Astrocyte (in vitro differentiated cells and primary cell): ENCODE results near the gene ARFRP1. TPM values are rescaled to one million over a fixed set of nuclear protein-coding genes. Genes with fewer than 3 reads are reported as not detected.

Experiments
- DNase-seq: peaks from one replicate; pipeline ENCODE4 v3.0.0-alpha.2; 2010; ENCODE audit warnings: low read depth
- FAIRE-seq: peaks from 2 replicates; lab custom pipeline; 2011; peaks lifted over from hg19 to GRCh38; lab: Jason Lieb, UNC
- H2AFZ ChIP-seq: 2 replicates; pipeline ENCODE4 v1.6.0; 2012; ENCODE audit warnings: low read depth, low read length, inconsistent platforms
- H3K27ac ChIP-seq: 2 replicates; pipeline ENCODE4 v1.5.1; 2011; ENCODE audit warnings: low read depth, low read length, inconsistent platforms
- H3K27me3 ChIP-seq: 2 replicates; pipeline ENCODE4 v1.6.0; 2011; ENCODE audit warnings: low read length, inconsistent platforms; ENCODE audit not compliant: insufficient read depth
- H3K36me3 ChIP-seq: 2 replicates; pipeline ENCODE4 v1.5.1; 2011; ENCODE audit warnings: low read length, inconsistent platforms; ENCODE audit not compliant: insufficient read depth
- H3K4me1 ChIP-seq: 2 replicates; pipeline ENCODE4 v1.5.1; 2011; ENCODE audit warnings: low read length, inconsistent platforms; ENCODE audit not compliant: insufficient read depth
- H3K4me2 ChIP-seq: 2 replicates; pipeline ENCODE4 v1.6.0; 2012; ENCODE audit warnings: low read length, inconsistent platforms
- H3K4me3 ChIP-seq: 2 replicates; pipeline ENCODE4 v1.5.1; 2011; ENCODE audit warnings: low read depth, mild to moderate bottlenecking, low read length, inconsistent platforms; ENCODE audit not compliant: insufficient read depth
- H3K79me2 ChIP-seq: 2 replicates; pipeline ENCODE4 v1.6.0; 2012; ENCODE audit warnings: mild to moderate bottlenecking, low read length, inconsistent platforms; ENCODE audit not compliant: insufficient read depth
- H3K9ac ChIP-seq: 2 replicates; pipeline ENCODE4 v1.6.0; 2012; ENCODE audit warnings: mild to moderate bottlenecking, low read length, inconsistent platforms
- H3K9me3 ChIP-seq: 2 replicates; pipeline ENCODE4 v1.5.1; 2012; ENCODE audit warnings: low read depth, mild to moderate bottlenecking, low read length, inconsistent platforms; ENCODE audit not compliant: insufficient read depth
- H4K20me1 ChIP-seq: 2 replicates; pipeline ENCODE4 v1.6.0; 2012; ENCODE audit warnings: low read length, inconsistent platforms; ENCODE audit not compliant: insufficient read depth
- H3K27ac Mint-ChIP-seq: one replicate; pipeline ENCODE4 v1.8.0; 2021; ENCODE audit warnings: mild to moderate bottlenecking, mixed read lengths; ENCODE audit not compliant: unreplicated experiment
- H3K27me3 Mint-ChIP-seq: one replicate; pipeline ENCODE4 v1.8.0; 2021; ENCODE audit warnings: low read depth, mixed read lengths; ENCODE audit not compliant: unreplicated experiment
- H3K36me3 Mint-ChIP-seq: one replicate; pipeline ENCODE4 v1.8.0; 2021; ENCODE audit warnings: low read depth, mixed read lengths; ENCODE audit not compliant: unreplicated experiment
- H3K4me1 Mint-ChIP-seq: one replicate; pipeline ENCODE4 v1.8.0; 2021; ENCODE audit warnings: low read depth, mixed read lengths; ENCODE audit not compliant: unreplicated experiment
- H3K4me3 Mint-ChIP-seq: one replicate; pipeline ENCODE4 v1.8.0; 2021; ENCODE audit warnings: mild to moderate bottlenecking, moderate library complexity, mixed read lengths; ENCODE audit not compliant: unreplicated experiment
- H3K9me3 Mint-ChIP-seq: one replicate; pipeline ENCODE4 v1.8.0; 2021; ENCODE audit warnings: mild to moderate bottlenecking, mixed read lengths; ENCODE audit not compliant: unreplicated experiment
- EZH2 ChIP-seq: IDR thresholded peaks from 2 replicates; pipeline ENCODE4 v1.6.1; 2012; ENCODE audit warnings: mild to moderate bottlenecking, low read length, inconsistent platforms; ENCODE audit not compliant: insufficient read depth
- total RNA-seq: library from RNA; stranded (reverse); gene quantifications from 2 replicates; pipeline ENCODE4 v1.2.1, GENCODE V29; 2021
- TF ChIP-seq, protein P1 (sequence below): IDR thresholded peaks from 2 replicates; pipeline ENCODE4 v1.5.1; 2011; ENCODE audit warnings: low read depth, mild to moderate bottlenecking, inconsistent platforms, low read length, moderate library complexity; ENCODE audit not compliant: insufficient read depth

Gene ARFRP1
- total RNA-seq, 1 donor from 2014 or later = 32.5 TPM

GRCh38 chr20:63755933-63756647, 48.3 kb upstream of the ARFRP1 start:
- no peaks in the 10 kb centered on the region for H3K9me3 ChIP-seq
- H3K4me1 ChIP-seq = no peaks in the 10 kb centered on the region
- H3K9ac ChIP-seq = no peak overlapping the region
- Mint-ChIP-seq H3K4me3 (no peak overlapping the region), H3K4me1 (peaks cover 4% of the 10 kb centered on the region), H3K9me3 (peaks cover 2% of the 10 kb centered on the region), H3K36me3 (peaks cover 7% of the 10 kb centered on the region), H3K27ac (no peak overlapping the region), H3K27me3 (no peaks in the 10 kb centered on the region)
- DNase-seq (no peak), FAIRE-seq (no peak)
- H3K4me2 ChIP-seq = no peak overlapping the region
- H3K36me3 ChIP-seq = no peaks in the 10 kb centered on the region
- no peak overlapping the region for H3K4me3 ChIP-seq
- H3K27me3 ChIP-seq = no peaks in the 10 kb centered on the region
- peaks cover 3% of the 10 kb centered on the region for H4K20me1 ChIP-seq
- H3K79me2 ChIP-seq = no peaks in the 10 kb centered on the region
- no peak overlapping the region for H3K27ac ChIP-seq
- no peak for TF ChIP-seq EZH2
- TF ChIP-seq, protein P1, sequence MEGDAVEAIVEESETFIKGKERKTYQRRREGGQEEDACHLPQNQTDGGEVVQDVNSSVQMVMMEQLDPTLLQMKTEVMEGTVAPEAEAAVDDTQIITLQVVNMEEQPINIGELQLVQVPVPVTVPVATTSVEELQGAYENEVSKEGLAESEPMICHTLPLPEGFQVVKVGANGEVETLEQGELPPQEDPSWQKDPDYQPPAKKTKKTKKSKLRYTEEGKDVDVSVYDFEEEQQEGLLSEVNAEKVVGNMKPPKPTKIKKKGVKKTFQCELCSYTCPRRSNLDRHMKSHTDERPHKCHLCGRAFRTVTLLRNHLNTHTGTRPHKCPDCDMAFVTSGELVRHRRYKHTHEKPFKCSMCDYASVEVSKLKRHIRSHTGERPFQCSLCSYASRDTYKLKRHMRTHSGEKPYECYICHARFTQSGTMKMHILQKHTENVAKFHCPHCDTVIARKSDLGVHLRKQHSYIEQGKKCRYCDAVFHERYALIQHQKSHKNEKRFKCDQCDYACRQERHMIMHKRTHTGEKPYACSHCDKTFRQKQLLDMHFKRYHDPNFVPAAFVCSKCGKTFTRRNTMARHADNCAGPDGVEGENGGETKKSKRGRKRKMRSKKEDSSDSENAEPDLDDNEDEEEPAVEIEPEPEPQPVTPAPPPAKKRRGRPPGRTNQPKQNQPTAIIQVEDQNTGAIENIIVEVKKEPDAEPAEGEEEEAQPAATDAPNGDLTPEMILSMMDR = no peak
- H2AFZ ChIP-seq = no peak overlapping the region

DNA sequence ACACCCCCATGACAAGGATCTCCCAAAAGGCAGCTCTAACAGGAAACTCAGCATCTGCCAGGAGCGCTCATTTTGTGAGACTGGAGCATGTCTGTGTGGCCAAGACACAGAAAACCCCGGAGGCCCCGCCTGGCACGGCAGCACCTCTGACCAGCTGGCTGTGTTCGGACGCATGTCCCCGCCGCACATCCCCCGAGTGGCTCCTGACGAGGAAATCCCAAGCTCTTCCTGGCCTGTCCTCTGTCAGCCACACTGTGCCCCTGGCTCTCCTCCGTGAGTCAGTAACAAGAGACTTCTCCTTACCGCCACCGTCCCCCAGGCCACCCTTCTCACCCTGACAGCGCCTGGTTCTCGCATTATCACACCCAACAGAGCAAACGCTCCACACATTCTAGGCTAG, 46.2 kb upstream of the ARFRP1 start:
- Mint-ChIP-seq H3K27ac (no peak overlapping the region), H3K4me1 (peaks cover 4% of the 10 kb centered on the region), H3K9me3 (peaks cover 2% of the 10 kb centered on the region), H3K4me3 (no peak overlapping the region), H3K27me3 (no peaks in the 10 kb centered on the region), H3K36me3 (peaks cover 7% of the 10 kb centered on the region)
- H3K9me3 ChIP-seq = no peaks in the 10 kb centered on the region
- no peaks in the 10 kb centered on the region for H3K79me2 ChIP-seq
- H3K9ac ChIP-seq = no peak overlapping the region
- no peaks in the 10 kb centered on the region for H3K27me3 ChIP-seq
- TF ChIP-seq, protein P1 = no peak
- TF ChIP-seq EZH2 = no peak
- H3K4me1 ChIP-seq = no peaks in the 10 kb centered on the region
- H3K27ac ChIP-seq = no peak overlapping the region
- no peak for FAIRE-seq
- no peak overlapping the region for H2AFZ ChIP-seq
- peaks cover 3% of the 10 kb centered on the region for H4K20me1 ChIP-seq
- H3K4me2 ChIP-seq = no peak overlapping the region
- no peaks in the 10 kb centered on the region for H3K36me3 ChIP-seq
- H3K4me3 ChIP-seq = no peak overlapping the region
- DNase-seq = no peak

DNA sequence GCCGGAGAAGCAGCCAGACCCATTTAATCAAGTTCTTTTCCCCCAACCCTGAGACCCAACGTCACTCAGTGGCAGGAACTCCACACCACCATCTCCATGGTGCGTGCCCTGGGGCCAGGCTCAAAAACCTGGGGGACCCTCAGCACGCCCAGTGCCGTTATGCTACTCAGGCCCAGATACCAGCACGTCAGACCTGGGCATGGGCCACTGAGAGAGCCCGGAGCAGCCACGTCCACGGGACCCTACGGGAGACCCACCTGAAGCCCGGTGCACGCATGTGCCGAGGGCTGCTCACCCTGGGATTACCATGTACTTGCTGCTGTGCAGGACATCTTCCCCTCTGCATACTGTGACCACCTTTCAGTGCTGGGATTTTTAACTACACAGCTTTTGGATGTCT, 45.6 kb upstream of the ARFRP1 start:
- no peak overlapping the region for H3K4me3 ChIP-seq
- Mint-ChIP-seq H3K27me3 (no peaks in the 10 kb centered on the region), H3K9me3 (peaks cover 2% of the 10 kb centered on the region), H3K4me3 (no peak overlapping the region), H3K4me1 (peaks cover 4% of the 10 kb centered on the region), H3K27ac (no peak overlapping the region), H3K36me3 (peaks cover 7% of the 10 kb centered on the region)
- TF ChIP-seq, protein P1 = no peak
- TF ChIP-seq EZH2 = no peak
- H3K9me3 ChIP-seq = no peaks in the 10 kb centered on the region
- no peaks in the 10 kb centered on the region for H3K36me3 ChIP-seq
- H3K4me1 ChIP-seq = no peaks in the 10 kb centered on the region
- H3K27ac ChIP-seq = no peak overlapping the region
- DNase-seq (no peak), FAIRE-seq (no peak)
- H2AFZ ChIP-seq = no peak overlapping the region
- no peak overlapping the region for H3K9ac ChIP-seq
- no peaks in the 10 kb centered on the region for H3K27me3 ChIP-seq
- H4K20me1 ChIP-seq = peaks cover 3% of the 10 kb centered on the region
- no peak overlapping the region for H3K4me2 ChIP-seq
- no peaks in the 10 kb centered on the region for H3K79me2 ChIP-seq
